SU-DHL-6 (cell line): Measurements from ENCODE around the gene CDH13.

Experiments used
- H2AFZ ChIP-seq: fragments of 200-600 bp; sonication (generic); 2 replicates; pipeline ENCODE4 v1.6.1; 2014; ENCODE audit warnings: low read depth, mild to moderate bottlenecking, moderate library complexity, mixed read lengths, antibody characterized with exemption, low read length; ENCODE audit not compliant: severe bottlenecking
- H3F3A ChIP-seq: fragments of 200-600 bp; shearing (Covaris generic); 2 replicates; pipeline ENCODE4 v1.6.0; 2016; ENCODE audit warnings: antibody characterized with exemption, mild to moderate bottlenecking; ENCODE audit not compliant: insufficient read depth
- H3K27ac ChIP-seq: fragments of 200-600 bp; sonication (generic); 2 replicates; pipeline ENCODE4 v1.5.1; 2016; ENCODE audit warnings: low read depth, mild to moderate bottlenecking, low read length, moderate library complexity, mixed read lengths
- H3K27me3 ChIP-seq: fragments of 200-600 bp; sonication (generic), shearing (Covaris generic); 2 replicates; pipeline ENCODE4 v1.6.0; 2014; ENCODE audit warnings: mild to moderate bottlenecking, low read length
- H3K36me3 ChIP-seq: fragments of 200-600 bp; sonication (generic); 2 replicates; pipeline ENCODE4 v1.6.1; 2014; ENCODE audit warnings: mild to moderate bottlenecking, low read length, mixed read lengths
- H3K4me2 ChIP-seq: fragments of 300-600, 200-600 bp; shearing (Covaris generic), sonication (generic); 2 replicates; pipeline ENCODE4 v1.6.0; 2014; ENCODE audit warnings: low read length, low read depth, mild to moderate bottlenecking; ENCODE audit not compliant: poor library complexity, severe bottlenecking
- H3K4me3 ChIP-seq: fragments of 200-600 bp; sonication (generic); 2 replicates; pipeline ENCODE4 v1.5.1; 2014; ENCODE audit warnings: antibody characterized with exemption, low read length, mild to moderate bottlenecking, mixed read lengths; ENCODE audit not compliant: insufficient read depth, poor library complexity, severe bottlenecking
- H3K79me2 ChIP-seq: fragments of 200-600 bp; sonication (generic); 2 replicates; pipeline ENCODE4 v1.6.1; 2014; ENCODE audit warnings: mild to moderate bottlenecking, low read length, moderate library complexity; ENCODE audit not compliant: insufficient read depth
- H3K9ac ChIP-seq: fragments of 200-600 bp; sonication (generic); 2 replicates; pipeline ENCODE4 v1.7.0; 2014; ENCODE audit warnings: mild to moderate bottlenecking, low read length
- H3K9me2 ChIP-seq: fragments of 200-600 bp; sonication (generic); replicated peaks from 2 replicates; pipeline ENCODE4 v1.6.1; 2014; ENCODE audit warnings: low read length; ENCODE audit not compliant: insufficient read depth
- H3K9me3 ChIP-seq: fragments of 200-600 bp; sonication (generic); 2 replicates; pipeline ENCODE4 v1.6.1; 2014; ENCODE audit warnings: low read length, mixed read lengths; ENCODE audit not compliant: insufficient read depth
- H4K20me1 ChIP-seq: fragments of 200-600 bp; sonication (generic); 2 replicates; pipeline ENCODE4 v1.6.1; 2014; ENCODE audit warnings: low read depth, mild to moderate bottlenecking, antibody characterized with exemption, low read length, moderate library complexity, mixed read lengths
- EZH2phosphoT487 ChIP-seq: fragments of 200-600 bp; sonication (generic), shearing (Covaris generic); conservative IDR thresholded peaks from 2 replicates; pipeline ENCODE4 v1.6.1; 2018; ENCODE audit warnings: mild to moderate bottlenecking, antibody characterized with exemption, low read length, moderate library complexity, mixed read lengths
- TF ChIP-seq, protein P1 (sequence below): fragments of 200-600 bp; sonication (generic); IDR thresholded peaks from one replicate; pipeline ENCODE4 v1.5.1; 2017; ENCODE audit warnings: antibody characterized with exemption, mild to moderate bottlenecking, low read length, moderate library complexity; ENCODE audit not compliant: insufficient read depth, poor library complexity, severe bottlenecking

The CDH13 gene

DNA sequence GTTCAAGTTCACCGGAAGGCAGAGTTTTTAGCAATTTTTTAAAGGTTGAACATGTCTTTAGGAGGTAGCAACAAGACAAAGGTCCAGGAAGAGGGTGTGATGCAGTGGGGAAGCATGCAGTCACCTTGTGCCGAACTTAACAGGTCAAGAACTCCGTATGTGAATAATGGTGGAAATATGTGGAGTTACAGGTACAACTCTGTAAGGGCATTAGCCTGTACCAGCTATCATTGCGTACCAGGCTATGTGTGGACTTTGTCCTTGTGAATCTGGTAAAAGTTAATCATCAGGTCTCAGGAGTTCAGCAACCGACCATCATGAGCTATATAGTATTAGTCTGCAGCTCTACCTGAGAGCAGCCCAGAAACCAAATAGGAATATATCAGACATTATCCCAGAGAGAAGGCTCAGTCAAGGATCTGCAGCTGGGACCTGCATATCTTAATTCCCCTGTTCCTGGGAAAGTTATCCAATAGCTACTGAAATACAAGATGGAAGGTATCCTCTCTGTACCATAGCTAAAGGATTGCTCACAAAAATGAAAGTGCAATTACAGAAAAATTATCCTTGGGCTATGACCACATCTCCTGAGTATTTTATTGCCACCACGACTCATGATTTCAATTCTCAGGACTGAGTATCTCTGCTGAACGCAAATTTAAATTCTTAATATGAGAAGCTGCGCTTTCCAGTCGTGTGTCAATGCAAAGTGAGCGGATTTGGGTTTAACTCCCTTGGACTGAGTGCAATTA, 469.3 kb downstream of the CDH13 start:
- H4K20me1 ChIP-seq = no peaks in the 10 kb centered on the region
- no peaks in the 10 kb centered on the region for H3F3A ChIP-seq
- H3K27me3 ChIP-seq = no peaks in the 10 kb centered on the region
- no peak overlapping the region for H2AFZ ChIP-seq
- no peak for TF ChIP-seq EZH2phosphoT487
- TF ChIP-seq, protein P1, sequence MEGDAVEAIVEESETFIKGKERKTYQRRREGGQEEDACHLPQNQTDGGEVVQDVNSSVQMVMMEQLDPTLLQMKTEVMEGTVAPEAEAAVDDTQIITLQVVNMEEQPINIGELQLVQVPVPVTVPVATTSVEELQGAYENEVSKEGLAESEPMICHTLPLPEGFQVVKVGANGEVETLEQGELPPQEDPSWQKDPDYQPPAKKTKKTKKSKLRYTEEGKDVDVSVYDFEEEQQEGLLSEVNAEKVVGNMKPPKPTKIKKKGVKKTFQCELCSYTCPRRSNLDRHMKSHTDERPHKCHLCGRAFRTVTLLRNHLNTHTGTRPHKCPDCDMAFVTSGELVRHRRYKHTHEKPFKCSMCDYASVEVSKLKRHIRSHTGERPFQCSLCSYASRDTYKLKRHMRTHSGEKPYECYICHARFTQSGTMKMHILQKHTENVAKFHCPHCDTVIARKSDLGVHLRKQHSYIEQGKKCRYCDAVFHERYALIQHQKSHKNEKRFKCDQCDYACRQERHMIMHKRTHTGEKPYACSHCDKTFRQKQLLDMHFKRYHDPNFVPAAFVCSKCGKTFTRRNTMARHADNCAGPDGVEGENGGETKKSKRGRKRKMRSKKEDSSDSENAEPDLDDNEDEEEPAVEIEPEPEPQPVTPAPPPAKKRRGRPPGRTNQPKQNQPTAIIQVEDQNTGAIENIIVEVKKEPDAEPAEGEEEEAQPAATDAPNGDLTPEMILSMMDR = no peak
- H3K79me2 ChIP-seq = no peaks in the 10 kb centered on the region
- no peak overlapping the region for H3K4me3 ChIP-seq
- no peak overlapping the region for H3K4me2 ChIP-seq
- H3K27ac ChIP-seq = no peak overlapping the region
- no peaks in the 10 kb centered on the region for H3K9me3 ChIP-seq
- no peaks in the 10 kb centered on the region for H3K9me2 ChIP-seq
- no peak overlapping the region for H3K9ac ChIP-seq
- no peaks in the 10 kb centered on the region for H3K36me3 ChIP-seq

DNA sequence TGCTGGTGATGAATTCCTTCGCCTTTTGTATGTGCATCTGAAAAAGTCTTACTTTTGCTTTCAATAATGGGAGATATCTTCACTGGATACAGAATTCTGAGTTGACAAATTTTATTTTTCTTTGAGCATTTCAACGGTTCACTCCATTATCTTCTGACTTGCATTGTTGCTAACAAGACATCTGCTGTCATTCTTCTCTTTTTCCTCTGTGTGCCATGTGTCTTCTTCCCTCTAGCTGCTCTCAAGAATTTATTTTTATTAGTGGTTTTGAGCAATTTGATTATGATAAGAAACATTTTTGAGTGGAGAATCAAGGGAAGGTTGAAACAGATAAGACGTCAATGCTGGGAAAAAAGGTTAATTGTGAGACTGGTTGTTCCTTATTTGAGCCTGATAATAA, 471.8 kb downstream of the CDH13 start:
- H3K27me3 ChIP-seq = no peaks in the 10 kb centered on the region
- no peak overlapping the region for H3K4me2 ChIP-seq
- no peaks in the 10 kb centered on the region for H4K20me1 ChIP-seq
- H3K9me3 ChIP-seq = no peaks in the 10 kb centered on the region
- no peaks in the 10 kb centered on the region for H3K79me2 ChIP-seq
- no peak overlapping the region for H3K9ac ChIP-seq
- H3K4me3 ChIP-seq = no peak overlapping the region
- no peak overlapping the region for H2AFZ ChIP-seq
- no peaks in the 10 kb centered on the region for H3F3A ChIP-seq
- H3K9me2 ChIP-seq = no peaks in the 10 kb centered on the region
- H3K36me3 ChIP-seq = no peaks in the 10 kb centered on the region
- H3K27ac ChIP-seq = no peak overlapping the region
- no peak for TF ChIP-seq EZH2phosphoT487
- TF ChIP-seq, protein P1 = no peak

DNA sequence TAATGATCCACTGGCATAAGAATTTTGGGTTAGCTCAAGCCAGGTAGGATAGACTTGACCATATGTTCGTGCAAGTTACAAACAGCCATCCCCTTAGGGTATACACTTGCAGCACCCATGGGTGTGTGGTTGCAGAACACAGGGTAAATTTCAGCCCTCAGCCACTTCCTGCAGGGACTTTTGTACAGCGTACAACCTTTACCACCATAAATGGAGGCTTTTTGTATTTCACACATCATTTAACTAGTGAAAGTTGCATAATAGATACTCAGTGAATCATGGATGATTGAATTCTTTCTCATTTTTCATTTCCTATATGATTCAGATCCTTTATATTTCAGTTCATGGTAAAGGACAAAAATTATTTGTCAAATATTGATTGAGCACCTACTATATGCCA, 473.9 kb downstream of the CDH13 start:
- H3K27ac ChIP-seq = no peak overlapping the region
- H3K27me3 ChIP-seq = no peaks in the 10 kb centered on the region
- H3K36me3 ChIP-seq = no peaks in the 10 kb centered on the region
- no peak overlapping the region for H3K9ac ChIP-seq
- no peaks in the 10 kb centered on the region for H3K79me2 ChIP-seq
- no peaks in the 10 kb centered on the region for H4K20me1 ChIP-seq
- no peak overlapping the region for H2AFZ ChIP-seq
- no peak overlapping the region for H3K4me3 ChIP-seq
- no peaks in the 10 kb centered on the region for H3K9me3 ChIP-seq
- H3K9me2 ChIP-seq = no peaks in the 10 kb centered on the region
- no peaks in the 10 kb centered on the region for H3F3A ChIP-seq
- H3K4me2 ChIP-seq = no peak overlapping the region
- TF ChIP-seq, protein P1 = no peak
